ENCODE measurements around the gene COL28A1. TPM values are rescaled to one million over a fixed set of nuclear protein-coding genes. Genes with fewer than 3 reads are reported as not detected.

The COL28A1 gene
- polyA plus RNA-seq, 1 experiment, result 0.04 TPM

DNA sequence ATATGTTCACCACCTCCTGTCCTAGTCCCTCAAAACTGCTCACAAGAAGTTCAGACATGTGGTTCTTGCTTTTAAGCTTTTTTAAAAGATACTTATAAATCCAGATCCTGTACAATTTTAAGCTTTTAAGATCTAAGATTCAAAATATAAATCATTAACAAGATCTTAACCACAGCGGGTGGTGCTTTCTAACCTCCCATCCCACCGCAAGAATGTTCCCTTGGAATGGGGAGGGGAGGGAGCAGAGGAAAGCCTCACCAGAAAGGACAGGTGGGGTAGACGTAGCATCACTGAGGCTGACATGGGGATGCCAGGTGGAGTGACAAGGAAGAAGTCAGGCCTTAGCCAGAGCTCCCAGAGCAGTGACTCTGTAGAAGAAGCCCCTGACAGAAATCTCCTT lies 219.8 kb downstream of the COL28A1 start:
- DNase-seq (ENCODE audit: low read depth), result no peak
- no peak overlapping the region for H3K4me3 ChIP-seq (ENCODE audit: low read depth, low read length)
- TF ChIP-seq, protein P1, sequence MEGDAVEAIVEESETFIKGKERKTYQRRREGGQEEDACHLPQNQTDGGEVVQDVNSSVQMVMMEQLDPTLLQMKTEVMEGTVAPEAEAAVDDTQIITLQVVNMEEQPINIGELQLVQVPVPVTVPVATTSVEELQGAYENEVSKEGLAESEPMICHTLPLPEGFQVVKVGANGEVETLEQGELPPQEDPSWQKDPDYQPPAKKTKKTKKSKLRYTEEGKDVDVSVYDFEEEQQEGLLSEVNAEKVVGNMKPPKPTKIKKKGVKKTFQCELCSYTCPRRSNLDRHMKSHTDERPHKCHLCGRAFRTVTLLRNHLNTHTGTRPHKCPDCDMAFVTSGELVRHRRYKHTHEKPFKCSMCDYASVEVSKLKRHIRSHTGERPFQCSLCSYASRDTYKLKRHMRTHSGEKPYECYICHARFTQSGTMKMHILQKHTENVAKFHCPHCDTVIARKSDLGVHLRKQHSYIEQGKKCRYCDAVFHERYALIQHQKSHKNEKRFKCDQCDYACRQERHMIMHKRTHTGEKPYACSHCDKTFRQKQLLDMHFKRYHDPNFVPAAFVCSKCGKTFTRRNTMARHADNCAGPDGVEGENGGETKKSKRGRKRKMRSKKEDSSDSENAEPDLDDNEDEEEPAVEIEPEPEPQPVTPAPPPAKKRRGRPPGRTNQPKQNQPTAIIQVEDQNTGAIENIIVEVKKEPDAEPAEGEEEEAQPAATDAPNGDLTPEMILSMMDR (IDR thresholded peaks at IDR 0.05; ENCODE audit: insufficient read depth, low read depth, low read length), result no peak
- POLR2A ChIA-PET, result no interaction called here
- no peaks in the 10 kb centered on the region for H3K36me3 ChIP-seq (ENCODE audit: control insufficient read depth, insufficient read depth, low read length)
- H3K27me3 ChIP-seq (ENCODE audit: control insufficient read depth, insufficient read depth, low read length), result no peaks in the 10 kb centered on the region
- CTCF ChIA-PET, result interaction anchor here (1.1 kb wide), 1 partner anchor 35 kb away, joined by 3 read pairs; no protein-coding TSS in a partner anchor

DNA sequence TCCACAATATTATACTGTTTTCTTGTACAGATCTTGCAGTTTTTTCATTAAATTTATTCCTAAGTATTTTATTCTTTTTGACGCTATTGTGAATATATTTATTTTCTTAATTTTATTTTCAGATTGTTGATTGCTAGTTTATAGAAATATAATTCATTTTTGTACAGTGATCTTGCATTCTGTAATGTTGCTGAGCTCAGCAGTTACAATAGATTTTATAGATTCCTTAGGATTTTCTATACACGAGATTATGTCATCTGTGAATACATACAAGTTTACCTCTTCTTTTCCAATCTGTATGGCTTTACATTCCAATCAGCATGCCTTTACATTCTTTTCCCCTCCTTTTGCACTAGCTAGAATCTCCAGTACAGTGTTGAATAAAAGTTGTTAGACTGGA lies 223.3 kb downstream of the COL28A1 start:
- TF ChIP-seq, protein P1 (IDR thresholded peaks at IDR 0.05; ENCODE audit: insufficient read depth, low read depth, low read length), result no peak
- ChIA-PET CTCF (interaction anchor here (0.6 kb wide), 1 partner anchor 220 kb away, joined by 4 read pairs; no protein-coding TSS in a partner anchor), POLR2A (no interaction called here)
- Histone ChIP-seq H3K4me3 (ENCODE audit: low read depth, low read length) (no peak overlapping the region), H3K27me3 (ENCODE audit: control insufficient read depth, insufficient read depth, low read length) (no peaks in the 10 kb centered on the region), H3K36me3 (ENCODE audit: control insufficient read depth, insufficient read depth, low read length) (no peaks in the 10 kb centered on the region)
- DNase-seq (ENCODE audit: low read depth), result no peak

DNA sequence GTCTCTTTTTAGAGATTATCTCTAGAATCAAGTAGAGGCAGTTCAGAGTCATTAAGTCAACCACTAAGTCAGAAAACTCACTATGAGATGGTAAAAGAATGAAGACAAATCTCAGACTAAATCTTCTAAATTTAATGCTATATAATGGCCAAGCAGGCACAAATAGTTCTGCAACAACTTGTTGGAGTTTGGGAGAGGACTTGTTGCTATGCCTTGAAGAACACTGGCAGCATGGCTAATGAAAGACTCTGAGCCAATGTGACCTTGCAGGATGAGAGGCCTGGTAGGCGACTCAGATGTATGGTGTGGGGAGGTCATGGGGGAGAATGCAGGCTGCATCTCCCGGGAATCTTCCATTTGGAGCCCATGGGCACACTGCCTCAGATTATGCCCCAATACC lies 224.7 kb downstream of the COL28A1 start:
- no peaks in the 10 kb centered on the region for H3K36me3 ChIP-seq (ENCODE audit: control insufficient read depth, insufficient read depth, low read length)
- no peak for DNase-seq (ENCODE audit: low read depth)
- H3K27me3 ChIP-seq (ENCODE audit: control insufficient read depth, insufficient read depth, low read length), result no peaks in the 10 kb centered on the region
- no peak overlapping the region for H3K4me3 ChIP-seq (ENCODE audit: low read depth, low read length)
- POLR2A ChIA-PET, result no interaction called here
- TF ChIP-seq, protein P1 (IDR thresholded peaks at IDR 0.05; ENCODE audit: insufficient read depth, low read depth, low read length), result no peak
- CTCF ChIA-PET, result no interaction called here

DNA sequence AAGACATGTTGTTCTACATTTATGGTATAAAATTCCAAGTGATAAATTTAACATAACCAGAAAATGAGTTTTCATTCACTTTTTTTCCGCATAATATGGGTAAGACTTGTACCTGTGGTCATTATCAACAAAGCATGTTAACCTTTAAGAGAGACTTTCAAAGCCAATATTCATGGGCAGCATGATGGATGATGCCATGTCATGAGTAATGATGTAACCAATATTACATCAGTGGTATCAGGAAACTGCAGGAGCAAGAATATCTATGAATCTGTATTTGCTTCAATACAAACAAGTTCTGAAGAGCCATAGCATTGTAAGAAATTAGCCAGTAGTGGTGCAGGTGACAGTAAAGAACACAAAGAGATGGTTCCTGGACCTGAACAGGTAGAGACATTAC lies 226.5 kb downstream of the COL28A1 start:
- no peak overlapping the region for H3K4me3 ChIP-seq (ENCODE audit: low read depth, low read length)
- no peaks in the 10 kb centered on the region for H3K27me3 ChIP-seq (ENCODE audit: control insufficient read depth, insufficient read depth, low read length)
- DNase-seq (ENCODE audit: low read depth), result no peak
- TF ChIP-seq, protein P1 (IDR thresholded peaks at IDR 0.05; ENCODE audit: insufficient read depth, low read depth, low read length), result no peak
- POLR2A ChIA-PET, result no interaction called here
- no peaks in the 10 kb centered on the region for H3K36me3 ChIP-seq (ENCODE audit: control insufficient read depth, insufficient read depth, low read length)
- CTCF ChIA-PET, result no interaction called here

Other genes with a start within 250 kb of the COL28A1 start
- 11.8 and 21.8 TPM in 2 replicates for gene MIOS, start 31.0 kb upstream of the COL28A1 start, polyA plus RNA-seq (2011; rRNA removed)
- gene UMAD1, start 104.9 kb upstream of the COL28A1 start, polyA plus RNA-seq (2011; rRNA removed), result 10.1 and 17.7 TPM in 2 replicates
- 9.2 and 18.4 TPM in 2 replicates for gene RPA3, start 182.7 kb upstream of the COL28A1 start, polyA plus RNA-seq (2011; rRNA removed)

Measured in BJ (cell line).